ENCODE measurements around the gene RPUSD1.
"Not testable (repeated sequence)": the region's sequence is repeated elsewhere in the genome, so short reads cannot be mapped to it uniquely, and the experiment has no call there.

RPUSD1 gene

GRCh38 chr16:787978-788398 lies at the start of gene RPUSD1:
Gene RPUSD1, minus strand, starts transcription at chr16:788381. Its CDS starts 644 bp downstream, at chr16:787737.
- no peak for DNase-seq

GRCh38 chr16:836822-837221 lies 48.6 kb upstream of the RPUSD1 start:
- not testable (repeated sequence) for DNase-seq

- no peak for DNase-seq
Measured at GRCh38 chr16:836221-836620, 48.0 kb upstream of the RPUSD1 start.

- no peak for DNase-seq
Measured at GRCh38 chr16:835373-835772, 47.2 kb upstream of the RPUSD1 start.

- DNase-seq, result no peak
Measured at GRCh38 chr16:833411-833810, 45.2 kb upstream of the RPUSD1 start.

GRCh38 chr16:832652-833336 lies 44.6 kb upstream of the RPUSD1 start:
- DNase-seq, result no peak

GRCh38 chr16:831571-832413 lies 43.6 kb upstream of the RPUSD1 start:
- no peak for DNase-seq

- DNase-seq, result no peak
Measured at GRCh38 chr16:830871-831570, 42.8 kb upstream of the RPUSD1 start.

- no peak for DNase-seq
Measured at GRCh38 chr16:830107-830870, 42.1 kb upstream of the RPUSD1 start.

GRCh38 chr16:828891-829290 lies 40.7 kb upstream of the RPUSD1 start:
- DNase-seq, result no peak

GRCh38 chr16:827513-827912 lies 39.3 kb upstream of the RPUSD1 start:
- DNase-seq, result no peak

GRCh38 chr16:825341-826061 lies 37.3 kb upstream of the RPUSD1 start:
- DNase-seq, result no peak

- DNase-seq, result no peak
Measured at GRCh38 chr16:824601-825000, 36.4 kb upstream of the RPUSD1 start.

- no peak for DNase-seq
Measured at GRCh38 chr16:824194-824593, 36.0 kb upstream of the RPUSD1 start.

GRCh38 chr16:822909-823297 lies 34.7 kb upstream of the RPUSD1 start:
- DNase-seq, result no peak

- no peak for DNase-seq
Measured at GRCh38 chr16:822174-822908, 34.2 kb upstream of the RPUSD1 start.

- DNase-seq, result no peak
Measured at GRCh38 chr16:821751-822150, 33.6 kb upstream of the RPUSD1 start.

GRCh38 chr16:820748-821147 lies 32.6 kb upstream of the RPUSD1 start:
- DNase-seq, result no peak

GRCh38 chr16:820044-820408 lies 31.8 kb upstream of the RPUSD1 start:
- not testable (repeated sequence) for DNase-seq

GRCh38 chr16:819336-820043 lies 31.3 kb upstream of the RPUSD1 start:
- peak; percentile 30 for DNase-seq

- no peak for DNase-seq
Measured at GRCh38 chr16:818592-818991, 30.4 kb upstream of the RPUSD1 start.

All from CD4-positive, alpha-beta T cell treated with Interleukin-15 for 1 hour (primary cell).